ENCODE measurements around the gene THRB.

THRB gene

DNA sequence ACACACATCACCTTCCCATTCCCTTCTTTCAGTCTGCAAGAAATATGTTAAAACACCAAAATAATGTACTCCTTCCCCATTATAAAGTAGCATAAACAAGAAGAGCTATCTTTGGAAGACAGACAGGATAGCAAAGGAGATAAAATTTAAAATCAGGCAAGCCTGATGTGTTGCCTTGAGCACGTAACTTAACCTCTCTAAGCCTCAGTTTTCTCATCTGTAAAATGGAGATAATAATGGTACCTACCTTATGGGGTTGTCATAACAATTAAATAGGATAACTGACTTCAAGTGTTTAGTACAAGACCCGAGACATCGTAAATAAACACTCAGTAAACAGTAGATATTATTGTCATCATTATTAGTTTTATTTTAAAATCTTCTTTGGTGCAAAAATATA is 407.2 kb downstream of the THRB start:
- TF ChIP-seq, protein P1, sequence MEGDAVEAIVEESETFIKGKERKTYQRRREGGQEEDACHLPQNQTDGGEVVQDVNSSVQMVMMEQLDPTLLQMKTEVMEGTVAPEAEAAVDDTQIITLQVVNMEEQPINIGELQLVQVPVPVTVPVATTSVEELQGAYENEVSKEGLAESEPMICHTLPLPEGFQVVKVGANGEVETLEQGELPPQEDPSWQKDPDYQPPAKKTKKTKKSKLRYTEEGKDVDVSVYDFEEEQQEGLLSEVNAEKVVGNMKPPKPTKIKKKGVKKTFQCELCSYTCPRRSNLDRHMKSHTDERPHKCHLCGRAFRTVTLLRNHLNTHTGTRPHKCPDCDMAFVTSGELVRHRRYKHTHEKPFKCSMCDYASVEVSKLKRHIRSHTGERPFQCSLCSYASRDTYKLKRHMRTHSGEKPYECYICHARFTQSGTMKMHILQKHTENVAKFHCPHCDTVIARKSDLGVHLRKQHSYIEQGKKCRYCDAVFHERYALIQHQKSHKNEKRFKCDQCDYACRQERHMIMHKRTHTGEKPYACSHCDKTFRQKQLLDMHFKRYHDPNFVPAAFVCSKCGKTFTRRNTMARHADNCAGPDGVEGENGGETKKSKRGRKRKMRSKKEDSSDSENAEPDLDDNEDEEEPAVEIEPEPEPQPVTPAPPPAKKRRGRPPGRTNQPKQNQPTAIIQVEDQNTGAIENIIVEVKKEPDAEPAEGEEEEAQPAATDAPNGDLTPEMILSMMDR (IDR thresholded peaks at IDR 0.05; ENCODE audit: low read depth, low read length), result no peak
- no peak for DNase-seq (ENCODE audit: extremely low read depth, low read depth)

DNA sequence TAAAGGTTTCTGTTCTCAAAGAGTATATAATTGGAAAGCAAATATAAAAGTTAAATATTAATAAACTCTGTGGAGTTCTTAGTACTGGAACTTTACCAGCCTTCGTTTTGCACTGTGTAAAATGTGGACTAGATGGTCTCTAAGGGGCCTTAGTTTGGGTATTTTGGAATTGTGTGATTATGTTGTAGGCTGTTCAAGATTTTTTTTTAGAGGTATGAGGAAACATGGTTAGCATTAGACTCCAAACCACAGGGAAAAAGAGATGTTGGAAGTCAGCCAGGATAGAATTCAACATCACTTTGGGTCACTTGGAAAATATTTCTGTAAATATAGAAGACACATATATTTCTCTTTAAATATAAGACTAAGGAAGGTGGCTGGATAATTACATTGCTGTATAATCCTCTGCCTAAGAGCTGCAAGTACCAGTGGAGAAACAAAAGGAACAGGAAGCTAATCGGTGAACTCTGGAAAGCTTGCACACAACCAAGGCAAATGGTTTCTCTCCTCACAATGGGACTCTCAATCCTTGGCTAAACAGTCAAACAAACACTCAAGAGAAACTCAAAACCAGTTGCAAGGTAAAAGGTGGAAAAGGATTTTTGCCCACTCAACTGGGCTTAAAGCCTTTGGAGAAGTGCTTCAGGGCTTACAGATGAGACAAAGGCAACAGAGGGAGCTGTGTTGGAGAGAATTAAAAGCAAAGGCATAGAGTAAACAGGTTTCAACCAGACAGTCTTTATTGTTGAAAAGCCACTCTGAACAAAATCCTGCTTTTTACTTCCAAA is 407.8 kb downstream of the THRB start:
- TF ChIP-seq, protein P1 (IDR thresholded peaks at IDR 0.05; ENCODE audit: low read depth, low read length), result no peak
- DNase-seq (ENCODE audit: extremely low read depth, low read depth), result no peak

DNA sequence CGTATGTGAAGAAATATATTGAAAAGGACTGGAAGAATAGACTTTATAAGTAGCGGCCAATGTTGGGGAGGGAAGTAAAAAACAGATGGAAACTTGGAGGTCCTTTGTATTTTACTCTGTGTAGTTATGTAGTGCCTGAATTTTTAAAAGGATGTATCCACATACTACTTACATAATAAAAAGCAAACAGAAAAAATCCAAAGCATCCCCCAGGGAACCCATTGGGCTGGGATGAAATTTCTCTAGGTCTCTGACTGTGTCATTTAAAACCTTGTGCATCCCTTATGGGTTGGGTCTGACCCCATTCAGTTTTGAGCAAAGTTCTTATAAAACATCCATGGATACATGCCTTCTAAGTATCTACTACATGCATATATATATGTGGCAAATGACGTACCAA is 408.4 kb downstream of the THRB start:
- TF ChIP-seq, protein P1 (IDR thresholded peaks at IDR 0.05; ENCODE audit: low read depth, low read length), result no peak
- DNase-seq (ENCODE audit: extremely low read depth, low read depth), result no peak

DNA sequence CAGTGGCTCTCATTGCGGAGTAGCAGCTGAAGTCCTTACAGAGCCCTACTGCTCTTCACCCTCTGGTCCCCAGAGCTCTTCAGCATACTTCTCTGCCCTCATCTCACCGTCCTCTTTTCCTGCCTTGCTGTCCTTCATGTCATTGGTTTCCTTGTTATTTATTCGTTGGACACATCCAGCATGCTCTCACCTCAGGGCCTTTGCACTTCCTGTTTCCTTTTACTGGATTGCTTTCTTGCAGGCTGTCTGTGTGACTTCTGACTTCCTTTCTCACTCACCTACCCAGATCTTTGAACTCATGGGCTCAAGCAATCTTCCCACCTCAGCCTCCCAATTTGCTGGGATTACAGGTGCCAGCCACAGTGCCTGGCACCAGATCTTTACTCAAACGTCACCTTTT is 422.5 kb downstream of the THRB start:
- DNase-seq (ENCODE audit: extremely low read depth, low read depth), result no peak

DNA sequence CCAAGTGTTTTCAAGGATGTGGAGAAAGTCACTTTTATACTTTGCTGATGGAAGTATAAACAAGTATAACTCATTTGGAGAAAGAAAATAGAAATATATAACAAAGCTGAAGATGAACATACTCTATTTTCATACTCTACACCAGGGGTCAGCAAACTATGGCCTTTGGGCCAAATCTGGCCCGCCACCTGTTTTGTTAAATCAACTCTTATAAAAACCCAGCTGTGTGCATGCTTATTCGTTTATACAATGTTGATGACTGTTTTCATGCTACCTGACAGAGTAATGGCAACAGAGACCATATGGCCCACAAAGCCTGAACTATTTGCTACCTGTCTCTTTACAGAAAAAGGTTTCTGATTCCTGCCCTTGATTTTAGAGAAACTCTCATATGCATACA is 425.6 kb downstream of the THRB start:
- TF ChIP-seq, protein P1 (IDR thresholded peaks at IDR 0.05; ENCODE audit: low read depth, low read length), result peak; percentile 34
- DNase-seq (ENCODE audit: extremely low read depth, low read depth), result no peak

More for the DNA sequence above, 422.5 kb downstream of the THRB start:
- TF ChIP-seq, protein P1 (IDR thresholded peaks at IDR 0.05; ENCODE audit: low read depth, low read length), result no peak

DNA sequence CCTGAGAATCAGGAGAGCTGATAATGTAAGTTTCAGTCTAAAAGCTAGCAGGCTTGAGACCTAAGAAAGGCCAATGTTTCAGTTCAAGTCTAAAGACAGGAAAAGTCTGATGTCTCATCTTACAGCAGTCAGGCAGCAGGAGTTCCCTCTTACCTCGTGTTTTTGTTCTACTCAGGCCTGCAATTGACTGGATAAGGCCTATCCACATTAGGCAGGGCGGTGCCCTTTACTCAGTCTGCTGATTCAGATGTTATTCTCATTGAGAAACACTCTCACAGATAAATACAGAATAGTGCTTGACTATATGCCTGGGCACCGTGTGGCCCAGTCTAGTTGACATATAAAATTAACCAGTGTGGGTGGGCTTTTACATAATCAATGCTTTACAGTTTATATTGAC is 427.2 kb downstream of the THRB start:
- TF ChIP-seq, protein P1 (IDR thresholded peaks at IDR 0.05; ENCODE audit: low read depth, low read length), result no peak
- DNase-seq (ENCODE audit: extremely low read depth, low read depth), result no peak
